A673 (cell line): ENCODE measurements around the gene ZNFX1. TPM values are rescaled to one million over a fixed set of nuclear protein-coding genes. Genes with fewer than 3 reads are reported as not detected.

Experiments used
- BruUV-seq: library from RNA; stranded (reverse); fragments of 400-500 nt; replicated peaks from 2 replicates; lab custom pipeline; 2021; lab: Mats Ljungman, UMichigan
- CTCF ChIA-PET: fragments of 300-600 bp; sonication (Branson Sonifier 250); formaldehyde crosslinking; loops from one replicate; lab custom pipeline; 2022; ENCODE audit warnings: antibody characterized with exemption; lab: Charles Lee
- POLR2A ChIA-PET: fragments of 300-600 bp; sonication (Branson Sonifier 250); formaldehyde crosslinking; loops from one replicate; lab custom pipeline; 2022; ENCODE audit warnings: antibody characterized with exemption; ENCODE audit not compliant: low non-redundant PET; lab: Charles Lee
- DNase-seq: peaks from one replicate; pipeline ENCODE4 v3.0.0-alpha.2; 2015; ENCODE audit warnings: low spot score
- H3K27ac ChIP-seq: fragments of 200-600 bp; sonication (generic); 2 replicates; pipeline ENCODE4 v1.5.1; 2016; ENCODE audit warnings: mixed run types, low read depth, mild to moderate bottlenecking, mixed read lengths, antibody characterized with exemption, low read length; ENCODE audit not compliant: poor library complexity, severe bottlenecking
- H3K27me3 ChIP-seq: fragments of 200-600 bp; sonication (generic); replicated peaks from 2 replicates; pipeline ENCODE4 v1.6.1; 2017; ENCODE audit warnings: mixed run types, low read depth, mild to moderate bottlenecking, mixed read lengths, antibody characterized with exemption, low read length; ENCODE audit not compliant: insufficient read depth, poor library complexity
- H3K36me3 ChIP-seq: fragments of 200-600 bp; sonication (generic); 2 replicates; pipeline ENCODE4 v1.6.1; 2016; ENCODE audit warnings: mixed run types, mild to moderate bottlenecking, mixed read lengths, antibody characterized with exemption, low read length; ENCODE audit not compliant: insufficient read depth, poor library complexity, severe bottlenecking
- H3K4me1 ChIP-seq: fragments of 200-600 bp; sonication (generic); 2 replicates; pipeline ENCODE4 v1.6.1; 2017; ENCODE audit warnings: mixed run types, mild to moderate bottlenecking, mixed read lengths, antibody characterized with exemption, low read length; ENCODE audit not compliant: insufficient read depth, poor library complexity, severe bottlenecking
- H3K4me3 ChIP-seq: fragments of 200-600 bp; sonication (generic); 2 replicates; pipeline ENCODE4 v1.5.1; 2016; ENCODE audit warnings: low read depth, mixed run types, mild to moderate bottlenecking, mixed read lengths, low read length; ENCODE audit not compliant: poor library complexity, severe bottlenecking
- H3K9me3 ChIP-seq: fragments of 200-600 bp; sonication (generic); 2 replicates; pipeline ENCODE4 v1.6.1; 2016; ENCODE audit warnings: mixed run types, low read depth, mild to moderate bottlenecking, mixed read lengths, antibody characterized with exemption, low read length; ENCODE audit not compliant: poor library complexity, severe bottlenecking
- EZH2 ChIP-seq: fragments of 200-600 bp; sonication (generic); IDR thresholded peaks from 2 replicates; pipeline ENCODE4 v1.6.1; 2017; ENCODE audit warnings: borderline replicate concordance, low read depth, mild to moderate bottlenecking, mixed read lengths, antibody characterized with exemption, low read length; ENCODE audit not compliant: poor library complexity, severe bottlenecking
- intact Hi-C: fragments of 100-400 bp; cut with micrococcal nuclease; formaldehyde crosslinking; loops from one replicate; pipeline ENCODE4 v1.10.0; 2022; ENCODE audit not compliant: unreplicated experiment
- total RNA-seq: library from RNA; stranded (reverse); gene quantifications from 2 replicates; pipeline ENCODE4 v1.2.3, GENCODE V29; 2021
- TF ChIP-seq, protein P1 (sequence below): fragments of 300-800, 200-600 bp; sonication (generic); conservative IDR thresholded peaks from 2 replicates; pipeline ENCODE4 v1.5.1; 2017; ENCODE audit warnings: low read depth, mild to moderate bottlenecking, antibody characterized with exemption, low read length, moderate library complexity, mixed read lengths

Gene ZNFX1
- total RNA-seq, 1 experiment from 2014 or later, result 19.0 TPM

DNA sequence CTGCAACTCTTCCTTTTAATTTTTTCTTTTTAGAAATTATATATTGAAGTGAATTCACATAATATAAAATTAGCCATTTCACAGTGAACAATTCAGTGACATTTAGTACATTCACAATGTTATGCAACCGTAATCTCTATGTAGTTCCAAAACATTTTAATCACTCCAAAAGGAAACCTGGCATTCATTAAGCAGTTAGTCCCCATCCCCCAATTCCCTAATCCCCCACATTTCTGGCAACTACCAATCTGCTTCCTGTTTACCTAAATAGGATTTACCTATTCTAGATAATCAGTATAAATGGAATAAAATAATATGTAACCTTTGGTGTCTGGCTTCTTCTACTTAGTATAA, 67.1 kb downstream of the ZNFX1 start:
- H3K9me3 ChIP-seq, result peaks cover 9% of the 10 kb centered on the region
- intact Hi-C loops, result no loop called here
- no peak overlapping the region for H3K4me3 ChIP-seq
- DNase-seq, result no peak
- H3K27ac ChIP-seq, result no peak overlapping the region
- TF ChIP-seq, protein P1, sequence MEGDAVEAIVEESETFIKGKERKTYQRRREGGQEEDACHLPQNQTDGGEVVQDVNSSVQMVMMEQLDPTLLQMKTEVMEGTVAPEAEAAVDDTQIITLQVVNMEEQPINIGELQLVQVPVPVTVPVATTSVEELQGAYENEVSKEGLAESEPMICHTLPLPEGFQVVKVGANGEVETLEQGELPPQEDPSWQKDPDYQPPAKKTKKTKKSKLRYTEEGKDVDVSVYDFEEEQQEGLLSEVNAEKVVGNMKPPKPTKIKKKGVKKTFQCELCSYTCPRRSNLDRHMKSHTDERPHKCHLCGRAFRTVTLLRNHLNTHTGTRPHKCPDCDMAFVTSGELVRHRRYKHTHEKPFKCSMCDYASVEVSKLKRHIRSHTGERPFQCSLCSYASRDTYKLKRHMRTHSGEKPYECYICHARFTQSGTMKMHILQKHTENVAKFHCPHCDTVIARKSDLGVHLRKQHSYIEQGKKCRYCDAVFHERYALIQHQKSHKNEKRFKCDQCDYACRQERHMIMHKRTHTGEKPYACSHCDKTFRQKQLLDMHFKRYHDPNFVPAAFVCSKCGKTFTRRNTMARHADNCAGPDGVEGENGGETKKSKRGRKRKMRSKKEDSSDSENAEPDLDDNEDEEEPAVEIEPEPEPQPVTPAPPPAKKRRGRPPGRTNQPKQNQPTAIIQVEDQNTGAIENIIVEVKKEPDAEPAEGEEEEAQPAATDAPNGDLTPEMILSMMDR, result no peak
- no peak for TF ChIP-seq EZH2
- POLR2A ChIA-PET, result no interaction called here
- BruUV-seq, result no TSS peak
- CTCF ChIA-PET, result no interaction called here
- H3K27me3 ChIP-seq, result no peaks in the 10 kb centered on the region
- no peaks in the 10 kb centered on the region for H3K4me1 ChIP-seq
- H3K36me3 ChIP-seq, result no peaks in the 10 kb centered on the region

DNA sequence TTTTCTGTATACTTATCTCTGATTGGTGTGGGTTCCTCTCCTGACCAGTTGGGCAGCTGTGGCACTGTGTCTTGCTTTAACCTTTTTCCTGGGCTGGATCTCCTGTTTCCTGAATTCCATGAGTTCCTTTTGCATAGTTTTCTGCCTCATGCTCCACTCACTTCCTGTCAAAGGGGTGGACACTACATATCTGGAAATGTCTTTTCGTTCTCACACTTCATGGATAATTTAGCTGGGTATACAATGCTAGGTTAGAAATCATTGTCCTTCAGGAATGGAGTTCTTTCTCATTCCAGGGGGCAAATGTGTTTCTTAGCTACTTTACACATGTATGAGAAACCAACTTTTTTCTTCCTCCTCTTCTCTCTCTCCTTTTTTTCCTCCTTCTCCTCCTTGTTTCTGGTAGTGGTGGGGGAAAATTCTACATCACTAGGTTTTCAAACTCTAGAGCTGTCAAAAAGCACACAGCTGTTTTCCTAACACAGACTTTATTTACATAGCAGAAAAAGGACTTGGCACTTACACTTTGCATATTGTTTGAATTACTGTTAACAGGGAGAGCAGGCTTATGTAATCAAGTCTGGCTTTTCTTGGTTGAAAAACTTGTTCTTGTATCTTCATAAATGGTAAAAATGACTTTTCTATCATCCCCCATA, 67.6 kb downstream of the ZNFX1 start:
- CTCF ChIA-PET, result no interaction called here
- no peak overlapping the region for H3K27ac ChIP-seq
- intact Hi-C loops, result no loop called here
- DNase-seq, result no peak
- no peaks in the 10 kb centered on the region for H3K27me3 ChIP-seq
- no peak overlapping the region for H3K4me3 ChIP-seq
- POLR2A ChIA-PET, result interaction anchor here (0.7 kb wide), 1 partner anchor 10 kb away, joined by 3 read pairs; no protein-coding TSS in a partner anchor
- BruUV-seq, result no TSS peak
- TF ChIP-seq EZH2, result no peak
- TF ChIP-seq, protein P1, result no peak
- H3K4me1 ChIP-seq, result no peaks in the 10 kb centered on the region
- H3K36me3 ChIP-seq, result no peaks in the 10 kb centered on the region
- peaks cover 9% of the 10 kb centered on the region for H3K9me3 ChIP-seq

DNA sequence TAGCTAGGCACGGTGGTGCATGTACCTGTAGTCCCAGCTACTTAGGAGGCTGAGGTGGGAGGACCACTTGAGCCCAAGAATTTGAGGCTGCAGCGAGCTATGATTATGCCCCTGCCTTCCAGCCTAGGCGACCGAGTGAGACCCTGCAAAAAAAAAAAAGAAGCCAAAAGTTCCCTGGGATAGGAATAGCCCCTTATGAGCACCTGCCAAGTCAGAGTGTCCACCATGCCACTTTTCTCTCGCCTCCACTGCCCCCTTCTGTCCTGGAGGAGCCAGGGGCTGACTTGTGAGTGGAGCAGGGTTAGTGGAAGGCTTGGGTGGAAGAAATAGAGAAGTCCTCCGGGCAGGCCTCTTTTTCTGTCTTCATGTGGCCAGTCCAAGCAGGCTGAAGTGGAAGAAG, 70.8 kb downstream of the ZNFX1 start:
- no TSS peak for BruUV-seq
- CTCF ChIA-PET, result no interaction called here

More for the DNA sequence above, 70.8 kb downstream of the ZNFX1 start:
- Histone ChIP-seq H3K27ac (no peak overlapping the region), H3K4me3 (no peak overlapping the region), H3K27me3 (no peaks in the 10 kb centered on the region), H3K36me3 (no peaks in the 10 kb centered on the region), H3K9me3 (peaks cover 9% of the 10 kb centered on the region), H3K4me1 (no peaks in the 10 kb centered on the region)
- intact Hi-C loops, result no loop called here
- TF ChIP-seq, protein P1, result 0 out of 2 replicates have a peak, but pooled peaks have one; percentile 33
- TF ChIP-seq EZH2, result no peak
- POLR2A ChIA-PET, result no interaction called here
- DNase-seq, result peak; percentile 32
